Adrenal gland (tissue), 5 donors: ENCODE results near the gene GRHPR.

ENCODE experiments used
- POLR2A ChIP-seq, 2 donors: fragments of 450-650 bp; IDR thresholded peaks; one replicate each; pipeline ENCODE4 v1.6.1; 2017; ENCODE audit warnings: antibody characterized with exemption in 2 of 2, mild to moderate bottlenecking in 2 of 2, moderate library complexity in 1 of 2
- TF ChIP-seq, protein P1 (sequence below), 6 experiments: fragments of 450-650 bp in 4 of 6; fragments of 200-600 bp in 2 of 6; sonication (generic) in 1 of 6; IDR thresholded peaks; 1 replicate in 5 of 6; 2 replicates in 1 of 6; pipeline versions ENCODE4 v1.5.1 to v1.8.0; 2016 to 2021; ENCODE audit warnings: antibody characterized with exemption in 6 of 6, mild to moderate bottlenecking in 2 of 6, moderate library complexity in 1 of 6
- donor health status: DM: no; HTN: no; CAD: no.

- peak; percentile 16 to 71 for TF ChIP-seq POLR2A (IDR thresholded peaks at IDR 0.05)
- TF ChIP-seq, protein P1, sequence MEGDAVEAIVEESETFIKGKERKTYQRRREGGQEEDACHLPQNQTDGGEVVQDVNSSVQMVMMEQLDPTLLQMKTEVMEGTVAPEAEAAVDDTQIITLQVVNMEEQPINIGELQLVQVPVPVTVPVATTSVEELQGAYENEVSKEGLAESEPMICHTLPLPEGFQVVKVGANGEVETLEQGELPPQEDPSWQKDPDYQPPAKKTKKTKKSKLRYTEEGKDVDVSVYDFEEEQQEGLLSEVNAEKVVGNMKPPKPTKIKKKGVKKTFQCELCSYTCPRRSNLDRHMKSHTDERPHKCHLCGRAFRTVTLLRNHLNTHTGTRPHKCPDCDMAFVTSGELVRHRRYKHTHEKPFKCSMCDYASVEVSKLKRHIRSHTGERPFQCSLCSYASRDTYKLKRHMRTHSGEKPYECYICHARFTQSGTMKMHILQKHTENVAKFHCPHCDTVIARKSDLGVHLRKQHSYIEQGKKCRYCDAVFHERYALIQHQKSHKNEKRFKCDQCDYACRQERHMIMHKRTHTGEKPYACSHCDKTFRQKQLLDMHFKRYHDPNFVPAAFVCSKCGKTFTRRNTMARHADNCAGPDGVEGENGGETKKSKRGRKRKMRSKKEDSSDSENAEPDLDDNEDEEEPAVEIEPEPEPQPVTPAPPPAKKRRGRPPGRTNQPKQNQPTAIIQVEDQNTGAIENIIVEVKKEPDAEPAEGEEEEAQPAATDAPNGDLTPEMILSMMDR (IDR thresholded peaks at IDR 0.05) = peak in 1 of 6 experiments; percentile 14
These were observed 42.1 kb downstream of the GRHPR start for GRCh38 chr9:37464426-37465248.
